ENCODE measurements around the gene IGHMBP2. TPM values are rescaled to one million over a fixed set of nuclear protein-coding genes. Genes with fewer than 3 reads are reported as not detected.
"Not testable (repeated sequence)": the region's sequence is repeated elsewhere in the genome, so short reads cannot be mapped to it uniquely, and the experiment has no call there.

Gene IGHMBP2
- total RNA-seq, 1 donor: 10.9 TPM

GRCh38 chr11:68969386-68969785 is 65.7 kb downstream of the IGHMBP2 start:
- Histone ChIP-seq H4K20me1 (ENCODE audit: insufficient read depth, low read length) (no peaks in the 10 kb centered on the region), H2AFZ (ENCODE audit: low read length) (no peak overlapping the region), H3K27me3 (ENCODE audit: insufficient read depth, low read length) (peaks cover 29% of the 10 kb centered on the region), H3K79me2 (ENCODE audit: insufficient read depth, low read length) (no peaks in the 10 kb centered on the region), H3K9me3 (ENCODE audit: low read depth, low read length) (no peaks in the 10 kb centered on the region), H3K4me3 (ENCODE audit: insufficient read depth, low read length) (no peak overlapping the region), H3K27ac (ENCODE audit: low read depth, low read length) (no peak overlapping the region), H3K4me2 (ENCODE audit: insufficient read depth, low read length) (no peak overlapping the region), H3K36me3 (ENCODE audit: insufficient read depth, low read length) (no peaks in the 10 kb centered on the region), H3K4me1 (ENCODE audit: insufficient read depth, low read length) (no peaks in the 10 kb centered on the region)
- DNase-seq (ENCODE audit: insufficient read length, low spot score, missing footprints): no peak
- TF ChIP-seq CTCF (IDR thresholded peaks at IDR 0.05; ENCODE audit: extremely low read depth, low read depth, low read length): no peak

GRCh38 chr11:68970921-68971636 is 67.4 kb downstream of the IGHMBP2 start:
- TF ChIP-seq CTCF (IDR thresholded peaks at IDR 0.05; ENCODE audit: extremely low read depth, low read depth, low read length): no peak
- Histone ChIP-seq H3K36me3 (ENCODE audit: insufficient read depth, low read length) (no peaks in the 10 kb centered on the region), H4K20me1 (ENCODE audit: insufficient read depth, low read length) (no peaks in the 10 kb centered on the region), H3K27ac (ENCODE audit: low read depth, low read length) (no peak overlapping the region), H3K4me1 (ENCODE audit: insufficient read depth, low read length) (no peaks in the 10 kb centered on the region), H3K4me3 (ENCODE audit: insufficient read depth, low read length) (no peak overlapping the region), H3K27me3 (ENCODE audit: insufficient read depth, low read length) (peaks cover 26% of the 10 kb centered on the region), H2AFZ (ENCODE audit: low read length) (no peak overlapping the region), H3K4me2 (ENCODE audit: insufficient read depth, low read length) (no peak overlapping the region), H3K9me3 (ENCODE audit: low read depth, low read length) (no peaks in the 10 kb centered on the region), H3K79me2 (ENCODE audit: insufficient read depth, low read length) (no peaks in the 10 kb centered on the region)
- no peak for DNase-seq (ENCODE audit: insufficient read length, low spot score, missing footprints)

GRCh38 chr11:68973219-68973618 is 69.5 kb downstream of the IGHMBP2 start:
- Histone ChIP-seq H3K36me3 (ENCODE audit: insufficient read depth, low read length) (no peaks in the 10 kb centered on the region), H3K27me3 (ENCODE audit: insufficient read depth, low read length) (peaks cover 31% of the 10 kb centered on the region), H3K9me3 (ENCODE audit: low read depth, low read length) (no peaks in the 10 kb centered on the region), H3K79me2 (ENCODE audit: insufficient read depth, low read length) (no peaks in the 10 kb centered on the region), H3K4me1 (ENCODE audit: insufficient read depth, low read length) (no peaks in the 10 kb centered on the region), H3K4me3 (ENCODE audit: insufficient read depth, low read length) (no peak overlapping the region), H3K27ac (ENCODE audit: low read depth, low read length) (no peak overlapping the region), H2AFZ (ENCODE audit: low read length) (no peak overlapping the region), H3K4me2 (ENCODE audit: insufficient read depth, low read length) (no peak overlapping the region), H4K20me1 (ENCODE audit: insufficient read depth, low read length) (no peaks in the 10 kb centered on the region)
- DNase-seq (ENCODE audit: insufficient read length, low spot score, missing footprints): no peak
- TF ChIP-seq CTCF (IDR thresholded peaks at IDR 0.05; ENCODE audit: extremely low read depth, low read depth, low read length): no peak

- H3K79me2 ChIP-seq (ENCODE audit: insufficient read depth, low read length); H3K27ac ChIP-seq (ENCODE audit: low read depth, low read length); H3K4me3 ChIP-seq (ENCODE audit: insufficient read depth, low read length); H2AFZ ChIP-seq (ENCODE audit: low read length); H3K4me1 ChIP-seq (ENCODE audit: insufficient read depth, low read length); H3K4me2 ChIP-seq (ENCODE audit: insufficient read depth, low read length); H3K36me3 ChIP-seq (ENCODE audit: insufficient read depth, low read length); DNase-seq (ENCODE audit: insufficient read length, low spot score, missing footprints); H4K20me1 ChIP-seq (ENCODE audit: insufficient read depth, low read length); H3K9me3 ChIP-seq (ENCODE audit: low read depth, low read length): not testable (repeated sequence)
- H3K27me3 ChIP-seq (ENCODE audit: insufficient read depth, low read length): peaks cover 34% of the 10 kb centered on the region
Observed at GRCh38 chr11:68973706-68974105, 70.0 kb downstream of the IGHMBP2 start.

Data from osteoblast (primary cell).